ENCODE results near the gene SMOC2.

Gene SMOC2

DNA sequence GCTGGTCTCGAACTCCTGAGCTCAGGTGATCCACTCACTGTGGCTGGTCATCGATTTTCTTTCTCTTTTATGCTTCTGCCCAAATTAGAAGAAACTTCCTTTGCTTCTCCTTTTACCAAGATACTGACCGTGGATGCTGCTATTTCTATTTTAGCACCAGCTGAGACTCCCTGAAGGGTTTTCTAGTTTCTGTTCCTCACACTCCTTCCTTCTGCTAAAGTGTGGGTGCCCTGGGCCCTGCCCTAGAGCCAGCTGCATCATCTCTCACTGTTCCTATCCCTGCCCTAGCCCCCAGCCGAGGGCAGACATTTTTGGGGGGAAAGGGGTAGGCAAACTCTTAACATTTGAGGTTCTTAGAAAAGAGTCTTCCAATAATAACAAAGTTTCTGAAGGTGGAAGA is 6.3 kb downstream of the SMOC2 start:
- DNase-seq (ENCODE audit: low spot score), result peak; percentile 59

DNA sequence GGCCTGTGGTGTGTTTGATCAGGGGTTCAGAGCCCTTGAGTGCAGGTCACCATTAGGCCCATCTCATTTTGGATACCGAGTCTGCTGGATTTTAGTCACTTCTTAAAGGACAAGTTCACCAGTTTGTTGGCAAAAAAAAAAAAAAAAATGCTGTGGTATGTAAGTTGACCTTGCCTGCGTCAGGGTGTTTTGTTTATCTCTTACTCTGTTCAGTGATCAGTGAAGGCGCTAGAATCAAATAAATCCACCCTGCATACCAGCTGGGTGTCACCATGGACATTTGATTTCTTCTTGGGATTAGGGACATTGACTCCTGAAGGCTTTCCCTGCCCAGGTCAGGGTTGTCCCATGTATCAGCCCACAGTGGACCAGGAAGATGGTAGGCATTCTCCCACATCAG is 6.7 kb downstream of the SMOC2 start:
- no peak for DNase-seq (ENCODE audit: low spot score)

DNA sequence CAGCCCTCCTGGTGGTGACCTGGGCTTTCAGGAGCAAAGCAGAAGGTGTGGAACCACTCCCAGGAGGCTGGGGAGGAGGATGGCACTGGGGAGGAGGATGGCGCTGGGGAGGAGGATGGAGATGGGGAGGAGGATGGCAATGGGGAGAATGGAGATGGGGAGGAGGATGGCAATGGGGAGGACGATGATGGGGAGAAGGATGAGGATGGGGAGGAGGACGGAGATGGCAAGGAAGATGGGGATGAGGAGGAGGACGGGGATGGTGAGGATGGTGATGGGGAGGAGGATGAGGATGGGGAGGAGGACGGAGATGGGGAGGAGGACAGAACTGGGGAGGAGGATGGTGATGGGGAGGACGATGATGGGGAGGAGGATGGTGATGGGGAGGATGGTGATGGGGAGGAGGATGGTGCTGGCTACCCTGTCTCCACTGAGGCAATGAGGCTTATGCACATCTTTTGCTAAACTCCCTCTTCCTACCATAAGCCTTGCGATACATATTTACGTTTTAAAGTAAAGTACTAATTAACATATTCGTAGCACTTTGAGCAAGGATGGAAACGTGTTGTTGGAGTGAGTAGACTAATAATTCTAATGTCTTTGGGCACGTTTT is 7.4 kb downstream of the SMOC2 start:
- DNase-seq (ENCODE audit: low spot score), result no peak

DNA sequence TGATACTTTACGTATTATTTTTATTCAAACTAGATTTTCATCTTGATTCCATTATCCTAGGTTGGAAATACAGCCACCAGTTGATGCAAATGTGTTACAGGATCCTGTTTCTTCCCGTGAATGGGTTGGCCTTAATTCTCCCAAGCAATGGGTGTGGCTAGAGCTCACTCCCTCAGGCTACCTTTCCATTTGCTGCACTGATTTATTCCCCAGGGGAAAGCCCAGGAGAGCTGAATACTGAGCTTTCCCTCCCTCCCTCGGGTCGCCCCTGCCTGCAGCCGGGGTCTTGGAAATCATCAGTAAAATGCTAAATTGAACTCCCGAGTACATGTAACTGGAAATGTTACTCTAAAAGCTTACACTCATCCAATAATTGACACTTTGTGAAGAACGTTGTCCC is 9.9 kb downstream of the SMOC2 start:
- DNase-seq (ENCODE audit: low spot score), result no peak

DNA sequence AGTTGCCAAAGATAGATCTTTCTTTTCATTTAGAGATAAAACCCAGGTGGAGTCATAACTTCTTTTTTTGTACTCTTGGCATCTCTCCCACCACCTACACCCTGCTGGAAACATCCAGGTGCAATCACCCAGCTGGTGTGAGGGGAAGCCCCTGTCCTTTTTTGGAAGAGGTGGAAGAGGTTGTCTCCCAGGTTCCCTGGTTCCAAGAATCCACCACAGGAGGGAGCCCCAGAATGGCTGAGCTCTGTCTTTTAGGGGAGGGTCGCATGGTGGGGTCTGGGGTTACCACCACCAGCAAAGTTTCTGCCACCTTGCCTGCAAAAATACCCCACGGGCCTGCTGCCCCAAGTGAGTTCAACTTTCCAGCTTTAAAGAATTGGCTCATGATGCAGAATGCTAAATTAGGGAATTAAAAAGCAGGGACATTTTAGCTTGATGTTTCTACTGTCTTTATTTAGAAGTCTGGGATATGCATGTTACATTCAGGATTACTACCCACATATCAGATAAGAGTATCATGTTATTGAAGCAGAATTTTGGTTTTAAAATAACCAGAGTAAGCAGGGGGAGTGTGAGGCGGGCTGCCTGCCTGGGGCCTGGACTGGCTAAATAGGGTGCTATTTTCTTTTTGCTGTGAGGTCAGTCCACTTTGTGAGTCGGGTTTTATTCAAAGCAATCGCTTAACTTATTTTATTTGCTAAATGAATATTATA is 11.0 kb downstream of the SMOC2 start:
- DNase-seq (ENCODE audit: low spot score), result no peak

DNA sequence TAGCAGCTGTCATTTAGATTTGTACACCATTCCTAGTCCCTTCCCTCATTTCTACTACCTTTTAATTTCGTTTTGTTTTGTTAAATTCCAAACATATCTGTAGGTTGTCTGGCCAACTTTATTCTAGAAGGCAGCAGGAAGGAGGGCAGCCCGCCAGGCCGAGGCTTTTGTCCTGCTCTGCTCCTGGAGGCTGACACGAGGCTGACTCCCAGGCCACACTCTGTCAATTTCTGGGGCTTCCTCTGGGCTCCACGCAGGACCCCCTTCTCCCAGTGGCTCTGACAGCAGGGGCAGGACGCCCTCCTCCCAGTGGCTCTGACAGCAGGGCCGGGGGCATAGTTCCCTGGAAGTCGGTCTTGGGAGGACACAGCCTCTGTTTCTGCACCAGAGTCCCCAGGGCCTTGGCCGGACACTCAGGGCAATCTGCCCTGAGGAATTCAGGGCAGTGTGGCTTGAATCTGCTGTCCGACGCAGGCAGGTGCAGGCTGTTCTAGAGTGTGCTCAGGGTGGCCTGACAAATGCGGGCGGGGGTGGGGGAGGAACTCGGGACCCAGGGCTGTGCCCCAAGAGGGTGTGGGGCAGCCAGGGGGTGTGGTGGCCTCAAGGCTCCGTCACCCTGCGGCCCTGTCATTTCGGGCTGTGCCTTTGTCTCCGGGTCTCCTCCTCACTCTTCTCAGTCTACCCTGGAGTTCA is 11.8 kb downstream of the SMOC2 start:
- DNase-seq (ENCODE audit: low spot score), result no peak

DNA sequence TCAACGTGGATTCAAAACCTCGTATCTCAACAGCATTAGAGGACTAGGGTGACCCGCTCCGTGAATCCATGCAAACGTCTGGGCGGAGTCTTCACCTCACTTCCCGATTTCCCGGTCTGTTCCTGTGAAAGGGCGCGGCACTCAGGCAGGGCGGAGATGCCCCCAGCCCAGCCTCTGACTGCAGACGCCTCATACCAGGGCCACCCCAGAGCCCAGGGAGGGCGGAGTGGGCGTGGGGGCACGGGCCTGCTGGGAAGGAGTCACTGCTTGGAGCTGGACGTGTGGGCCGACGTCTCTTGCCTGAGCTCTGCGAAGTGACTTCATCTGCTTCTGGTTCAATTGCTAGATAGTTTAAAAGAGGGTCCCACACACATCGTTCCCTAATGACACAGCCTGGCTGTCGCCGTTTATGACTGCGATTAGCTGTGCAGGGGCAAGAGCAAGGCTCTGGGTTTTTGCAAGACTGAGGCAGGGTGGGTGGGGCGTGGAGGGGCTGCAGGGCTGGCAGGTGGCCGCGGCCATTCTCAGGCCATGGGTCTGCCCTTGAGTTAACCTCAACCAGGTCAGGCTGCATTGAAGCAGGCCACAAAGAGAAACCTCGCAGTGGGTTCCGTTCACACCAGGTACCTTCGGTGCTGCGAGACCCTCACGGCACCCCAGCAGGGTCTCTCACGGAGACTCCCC is 15.0 kb downstream of the SMOC2 start:
- no peak for DNase-seq (ENCODE audit: low spot score)

DNA sequence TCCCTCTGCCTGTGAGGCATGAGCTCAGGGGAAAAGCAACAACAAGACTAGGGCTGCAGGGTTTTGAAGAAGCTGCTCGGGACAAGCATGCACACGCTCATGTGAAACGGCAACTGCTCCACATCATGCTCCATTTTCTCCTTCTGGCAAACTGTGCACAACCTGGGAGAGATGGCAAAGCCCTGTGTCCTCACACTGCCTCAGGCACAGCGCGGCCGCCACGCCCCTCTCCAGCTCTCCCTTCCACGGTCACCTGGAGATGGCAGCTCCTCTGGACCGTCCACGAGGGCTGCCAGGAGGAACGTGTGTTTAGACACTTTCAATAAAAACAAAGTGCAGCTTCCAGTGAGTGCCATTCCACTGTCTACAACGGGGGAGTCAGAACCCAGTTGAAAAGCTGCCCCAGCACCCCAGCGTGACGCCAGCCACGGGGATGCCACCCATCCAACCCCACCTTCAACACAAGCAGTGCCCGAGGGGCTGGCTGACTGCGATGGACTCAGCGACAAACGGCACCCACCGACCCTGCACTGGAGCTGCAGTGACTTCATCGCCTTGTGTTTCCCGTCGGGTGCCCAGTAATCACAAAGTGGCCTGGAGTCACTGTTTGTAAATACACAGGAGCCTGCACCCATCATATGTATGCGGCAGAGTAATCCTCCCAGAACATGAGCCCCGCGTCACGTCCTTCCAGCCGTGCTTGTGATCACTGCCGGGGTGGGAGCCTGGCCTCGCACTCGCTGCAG is 16.1 kb downstream of the SMOC2 start:
- no peak for DNase-seq (ENCODE audit: low spot score)

DNA sequence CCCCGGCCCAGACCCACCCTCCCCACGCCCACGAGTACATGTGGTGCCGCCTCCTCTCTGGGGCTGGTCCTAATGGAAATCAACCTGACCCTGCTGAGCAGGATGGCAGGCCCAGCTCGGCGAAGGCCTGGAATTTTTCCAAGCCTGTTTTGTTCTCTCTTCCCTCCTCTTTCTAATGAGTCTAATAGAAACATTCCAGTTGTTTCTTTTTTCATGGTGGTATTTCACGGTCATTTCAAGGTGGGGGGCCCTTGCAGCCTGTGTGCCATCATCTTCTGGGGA is 16.6 kb downstream of the SMOC2 start:
- no peak for DNase-seq (ENCODE audit: low spot score)

DNA sequence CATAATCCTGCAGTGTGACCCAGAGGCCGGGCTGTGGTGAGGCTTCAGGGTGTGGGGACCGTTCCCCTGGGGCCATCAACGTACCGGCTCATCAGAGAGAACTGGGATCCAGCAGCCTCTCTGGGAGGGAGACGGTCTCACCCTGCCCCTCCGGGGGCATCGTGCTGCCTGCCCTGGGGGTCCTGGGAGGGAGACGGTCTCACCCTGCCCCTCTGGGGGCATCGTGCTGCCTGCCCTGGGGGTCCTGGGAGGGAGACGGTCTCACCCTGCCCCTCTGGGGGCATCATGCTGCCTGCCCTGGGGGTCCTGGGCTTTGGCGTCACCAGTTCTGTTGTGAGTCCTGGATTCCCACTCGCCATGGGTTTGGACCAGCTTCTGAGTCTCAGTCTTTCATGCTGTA is 17.1 kb downstream of the SMOC2 start:
- DNase-seq (ENCODE audit: low spot score), result no peak

DNA sequence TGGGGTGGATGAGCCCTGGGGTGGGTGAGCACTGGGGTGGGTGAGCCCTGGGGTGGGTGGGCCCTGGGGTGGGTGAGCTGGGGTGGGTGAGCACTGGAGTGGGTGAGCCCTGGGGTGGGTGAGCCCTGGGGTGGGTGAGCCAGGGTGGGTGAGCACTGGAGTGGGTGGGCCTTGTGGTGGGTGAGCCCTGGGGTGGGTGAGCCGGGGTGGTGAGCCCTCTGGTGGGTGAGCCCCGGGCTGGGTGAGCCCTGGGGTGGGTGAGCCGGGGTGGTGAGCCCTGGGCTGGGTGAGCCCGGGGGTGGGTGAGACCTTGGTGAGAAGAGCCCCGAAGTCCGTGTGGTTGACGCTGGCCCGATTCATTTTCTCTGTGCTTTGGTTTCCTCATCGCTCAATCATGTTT is 18.6 kb downstream of the SMOC2 start:
- no peak for DNase-seq (ENCODE audit: low spot score)

DNA sequence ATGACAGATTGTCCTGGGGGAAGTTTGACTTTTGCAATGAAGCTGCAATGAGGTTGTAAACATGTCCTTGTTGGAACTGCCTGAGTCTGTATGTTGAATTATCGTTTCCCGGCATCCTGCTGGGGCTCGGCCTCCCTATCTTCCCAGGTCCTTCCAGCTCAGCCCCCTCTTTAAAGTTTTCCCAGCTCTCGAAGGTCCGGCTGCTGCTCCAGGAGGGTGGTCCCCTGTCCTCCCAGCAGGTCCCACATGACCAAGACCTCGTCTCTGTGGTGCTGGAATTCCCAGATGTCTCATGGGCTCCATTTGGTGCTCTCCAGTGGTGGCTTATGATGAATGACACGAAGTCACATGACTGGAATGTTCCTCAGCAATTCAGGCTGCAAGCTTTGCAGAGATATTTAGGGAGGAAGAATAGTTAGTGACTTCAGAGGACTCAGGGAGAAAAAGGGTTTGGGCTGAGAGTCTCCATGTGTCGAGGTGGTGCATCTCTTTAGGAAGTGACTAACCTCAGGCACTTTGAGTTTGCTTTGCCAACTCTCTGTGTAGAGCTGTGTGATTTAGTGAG is 21.4 kb downstream of the SMOC2 start:
- DNase-seq (ENCODE audit: low spot score), result no peak

DNA sequence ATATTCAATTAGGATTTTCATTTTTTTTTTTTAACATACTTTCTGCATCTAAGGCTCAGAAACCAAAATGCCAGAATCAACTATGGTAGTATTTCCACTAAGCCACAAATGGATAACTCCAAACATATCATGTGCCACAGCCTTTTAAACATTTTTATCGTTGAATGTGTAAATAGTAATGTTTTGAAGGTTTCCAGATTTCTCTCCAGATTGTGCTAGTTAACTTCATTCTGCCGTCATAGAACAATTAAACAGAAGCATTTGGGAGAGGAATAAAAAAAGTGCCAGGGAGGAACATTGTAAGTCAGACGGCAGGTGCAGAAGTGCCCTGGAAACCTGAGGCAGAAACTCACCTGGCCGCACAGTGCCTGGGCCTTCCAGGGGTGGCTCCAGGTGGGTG is 23.6 kb downstream of the SMOC2 start:
- DNase-seq (ENCODE audit: low spot score), result no peak

DNA sequence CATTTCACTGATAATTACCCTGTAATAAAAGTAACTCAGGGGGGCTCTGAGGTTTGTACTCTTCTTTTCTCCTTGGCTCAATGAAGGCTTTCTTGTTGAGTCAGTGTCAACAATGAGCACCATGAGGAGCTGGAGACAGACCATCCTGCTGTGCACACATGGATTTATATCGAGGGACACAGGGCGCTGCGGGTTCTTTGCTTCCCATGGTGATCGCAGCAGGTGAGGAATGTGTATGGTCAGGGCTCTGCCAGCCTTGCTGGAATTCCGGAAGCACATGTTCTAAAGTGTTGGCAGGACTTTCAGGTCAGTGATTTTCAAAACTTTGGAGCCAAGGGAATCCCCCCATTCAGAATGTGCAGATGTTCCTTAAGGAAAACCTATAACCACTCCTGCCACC is 27.1 kb downstream of the SMOC2 start:
- no peak for DNase-seq (ENCODE audit: low spot score)

DNA sequence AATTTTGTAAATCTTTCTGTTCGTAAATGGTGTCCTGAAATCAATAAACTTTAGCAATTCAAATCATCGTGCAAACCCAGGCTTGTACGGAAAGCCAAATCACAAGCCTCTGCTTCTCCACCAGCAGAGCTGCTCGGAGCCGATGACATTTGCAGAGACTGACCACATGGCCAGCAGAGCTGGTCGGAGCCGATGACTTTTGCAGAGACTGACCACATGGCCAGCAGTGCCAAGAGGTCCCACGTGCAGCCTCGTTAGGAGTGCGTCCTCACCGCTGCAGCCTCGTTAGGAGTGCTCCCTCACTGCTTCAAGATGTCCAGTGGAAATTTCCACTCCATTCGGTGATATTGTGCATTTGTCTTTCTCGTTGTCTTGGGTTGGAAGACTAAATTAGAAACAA is 28.5 kb downstream of the SMOC2 start:
- DNase-seq (ENCODE audit: low spot score), result no peak

DNA sequence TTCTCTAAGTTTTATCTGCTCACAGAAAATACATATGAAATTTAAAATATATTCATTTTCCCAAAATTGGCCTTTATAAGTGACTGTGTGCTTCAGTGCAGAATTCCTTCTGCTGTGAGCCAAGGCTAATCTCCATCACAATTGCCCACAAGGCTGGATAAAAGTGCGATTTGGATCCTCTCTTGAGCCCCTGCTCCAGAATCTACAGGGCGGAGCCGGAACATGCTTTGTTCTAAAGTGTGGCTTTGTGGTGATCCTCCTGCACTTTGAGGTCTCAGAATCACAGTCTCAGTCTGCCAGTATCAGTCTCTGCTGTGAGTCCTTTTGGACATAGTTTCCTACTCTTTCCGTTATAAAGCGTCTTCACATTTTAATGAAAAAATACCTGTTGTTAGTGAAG is 28.9 kb downstream of the SMOC2 start:
- DNase-seq (ENCODE audit: low spot score), result no peak

DNA sequence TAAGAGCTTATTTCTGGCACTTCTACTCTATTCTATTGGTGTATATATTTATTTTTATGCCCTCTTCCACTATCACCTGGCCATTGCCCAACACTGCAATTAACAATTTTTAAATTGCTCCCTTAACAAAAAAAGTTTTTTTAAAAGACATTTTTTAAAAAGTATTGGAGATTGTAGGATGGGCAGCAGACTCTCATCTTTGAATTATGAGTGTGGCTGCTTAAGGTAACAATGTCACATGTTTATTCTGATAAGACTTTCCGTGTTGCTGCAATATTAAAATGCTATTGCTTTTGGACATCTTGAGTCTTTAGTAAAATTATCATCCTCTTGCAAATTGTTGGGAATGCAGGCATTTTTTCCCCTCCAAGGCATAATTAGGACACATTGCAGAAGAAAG is 31.4 kb downstream of the SMOC2 start:
- no peak for DNase-seq (ENCODE audit: low spot score)

DNA sequence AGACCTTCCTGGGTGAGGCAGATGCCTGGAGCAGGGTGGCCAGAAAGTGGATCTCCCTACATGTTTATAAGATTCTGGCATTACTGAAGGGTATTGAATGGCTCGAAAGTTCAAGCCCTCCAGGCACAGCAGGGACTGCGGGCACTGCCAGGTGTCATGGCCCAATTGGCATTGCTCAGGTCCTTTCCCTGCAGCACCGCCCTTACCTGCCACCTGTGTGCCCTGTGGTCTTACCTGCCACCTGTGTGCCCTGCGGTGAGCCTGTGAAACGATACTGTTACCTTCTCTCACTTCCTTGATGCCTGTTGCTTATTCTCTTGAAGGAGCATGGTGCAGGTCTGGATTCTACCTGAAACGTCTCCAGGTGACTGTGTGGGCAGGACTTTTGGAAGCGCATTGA is 32.2 kb downstream of the SMOC2 start:
- no peak for DNase-seq (ENCODE audit: low spot score)

DNA sequence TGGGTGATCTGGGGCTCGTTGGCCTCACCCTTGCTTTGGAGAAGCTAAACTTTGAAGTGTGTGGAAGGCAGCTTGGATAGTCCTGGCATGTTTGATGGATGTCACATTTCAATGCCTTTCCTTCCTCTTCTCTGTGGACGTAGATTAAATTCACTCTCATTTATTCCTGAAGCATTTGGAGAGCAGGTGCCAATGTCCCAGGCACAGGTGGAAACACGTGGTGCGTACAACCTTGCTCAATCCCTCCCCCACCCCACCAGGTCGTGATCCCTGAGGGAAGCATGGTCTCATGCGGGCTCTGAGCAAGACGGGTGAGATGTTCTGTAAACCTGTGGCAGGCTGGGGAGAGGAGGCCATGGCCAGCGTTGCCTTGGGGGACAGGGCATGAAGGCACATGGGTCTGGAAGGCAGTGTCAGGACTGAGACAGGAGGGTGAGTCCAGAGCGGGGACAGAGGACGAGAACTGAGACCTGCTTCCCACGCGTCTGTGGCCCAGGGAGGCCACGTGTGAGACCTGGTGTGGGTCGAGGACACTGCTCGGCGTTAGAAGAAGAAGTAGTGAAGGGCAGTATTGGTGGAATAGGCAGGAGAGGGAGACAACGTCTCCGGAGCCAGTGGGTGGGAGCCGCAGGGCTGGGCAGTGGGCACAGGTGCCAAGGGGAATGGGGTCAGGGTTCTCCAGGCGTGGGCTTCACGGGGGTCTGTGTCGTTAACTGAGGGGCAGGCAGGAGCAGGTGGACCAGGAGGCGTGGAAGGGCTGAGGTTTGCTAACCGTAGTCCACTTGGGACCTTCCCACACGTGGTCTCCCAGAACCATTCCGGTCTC is 34.4 kb downstream of the SMOC2 start:
- DNase-seq (ENCODE audit: low spot score), result no peak

DNA sequence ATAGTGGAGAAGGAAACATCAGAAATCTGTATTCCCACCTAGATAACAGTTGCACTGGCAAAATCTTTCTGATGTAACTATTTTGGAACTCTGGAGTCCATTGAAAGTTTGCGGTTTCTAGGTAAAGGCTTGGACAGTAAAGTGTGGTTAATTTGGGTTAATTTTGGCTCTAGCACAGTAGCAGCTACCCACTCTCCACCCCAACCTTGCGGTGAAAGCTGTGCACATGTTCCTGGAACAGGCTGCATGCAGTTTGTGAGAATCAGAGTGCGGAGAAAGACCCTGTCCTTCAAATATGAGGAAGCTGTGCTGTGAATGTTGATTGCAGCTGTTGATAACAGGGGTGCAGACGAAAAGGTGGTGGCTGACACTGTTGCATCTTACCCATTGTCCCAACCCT is 38.4 kb downstream of the SMOC2 start:
- no peak for DNase-seq (ENCODE audit: low spot score)

DNA sequence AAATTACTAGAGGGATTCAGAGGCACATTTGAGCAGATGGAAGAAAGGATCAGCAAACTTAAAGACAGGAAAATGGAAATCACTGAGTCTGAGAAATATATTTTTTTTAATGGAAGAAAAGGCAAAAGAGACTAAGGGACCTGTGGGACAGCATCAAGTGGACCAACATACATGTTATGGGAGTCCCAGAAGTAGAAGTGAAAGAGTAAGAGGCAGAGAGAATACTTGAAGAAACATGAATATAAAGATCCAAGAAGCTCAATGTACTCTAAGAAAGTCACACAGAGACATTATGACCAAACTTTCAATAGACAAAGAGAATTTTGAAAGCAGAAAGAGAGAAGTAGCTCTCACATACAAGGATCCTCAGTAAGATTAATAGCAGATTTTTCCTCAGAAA is 39.5 kb downstream of the SMOC2 start:
- DNase-seq (ENCODE audit: low spot score), result no peak

Data from pons (tissue), 1 donor.